GM23248 (cell line): Measurements from ENCODE around the gene NACC1. TPM values are rescaled to one million over a fixed set of nuclear protein-coding genes. Genes with fewer than 3 reads are reported as not detected.
"Not testable (repeated sequence)": the region's sequence is repeated elsewhere in the genome, so short reads cannot be mapped to it uniquely, and the experiment has no call there.

Experiments
- DNase-seq: peaks from one replicate; pipeline ENCODE4 v3.0.0-alpha.2; 2015
- H2AFZ ChIP-seq: fragments of 200-600 bp; sonication (generic); 2 replicates; pipeline ENCODE4 v1.6.1; 2016; ENCODE audit warnings: antibody characterized with exemption
- H3F3A ChIP-seq: fragments of 200-600 bp; sonication (generic); 2 replicates; pipeline ENCODE4 v1.6.1; 2016; ENCODE audit warnings: mild to moderate bottlenecking, antibody characterized with exemption, mixed run types; ENCODE audit not compliant: insufficient read depth
- H3K27ac ChIP-seq: fragments of 200-600 bp; sonication (generic); 2 replicates; pipeline ENCODE4 v1.5.1; 2016; ENCODE audit warnings: mild to moderate bottlenecking
- H3K27me3 ChIP-seq: fragments of 200-600 bp; sonication (generic); replicated peaks from 2 replicates; pipeline ENCODE4 v1.6.1; 2016; ENCODE audit warnings: mild to moderate bottlenecking; ENCODE audit not compliant: insufficient read depth
- H3K36me3 ChIP-seq: fragments of 200-600 bp; sonication (generic); 2 replicates; pipeline ENCODE4 v1.6.1; 2016; ENCODE audit warnings: low read depth, mild to moderate bottlenecking
- H3K4me1 ChIP-seq: fragments of 200-600 bp; sonication (generic); 2 replicates; pipeline ENCODE4 v1.6.1; 2016; ENCODE audit warnings: mild to moderate bottlenecking; ENCODE audit not compliant: insufficient read depth
- H3K4me2 ChIP-seq: fragments of 200-600 bp; sonication (generic); one replicate; pipeline ENCODE4 v1.6.1; 2016; ENCODE audit warnings: mild to moderate bottlenecking; ENCODE audit not compliant: unreplicated experiment
- H3K4me3 ChIP-seq: fragments of 200-600 bp; sonication (generic); 2 replicates; pipeline ENCODE4 v1.5.1; 2016; ENCODE audit warnings: mild to moderate bottlenecking
- H3K79me2 ChIP-seq: fragments of 200-600 bp; sonication (generic); 2 replicates; pipeline ENCODE4 v1.6.1; 2016; ENCODE audit warnings: mild to moderate bottlenecking; ENCODE audit not compliant: insufficient read depth
- H3K9ac ChIP-seq: fragments of 200-600 bp; sonication (generic); 2 replicates; pipeline ENCODE4 v1.6.1; 2016; ENCODE audit warnings: mild to moderate bottlenecking
- H3K9me2 ChIP-seq: fragments of 200-600 bp; sonication (generic); 2 replicates; pipeline ENCODE4 v1.6.1; 2016; ENCODE audit warnings: mixed run types, mild to moderate bottlenecking, moderate library complexity; ENCODE audit not compliant: insufficient read depth
- H3K9me3 ChIP-seq: fragments of 200-600 bp; sonication (generic); one replicate; pipeline ENCODE4 v1.6.1; 2017; ENCODE audit warnings: low read depth
- H4K20me1 ChIP-seq: fragments of 200-600 bp; sonication (generic); 2 replicates; pipeline ENCODE4 v1.6.0; 2016; ENCODE audit not compliant: insufficient read depth
- EZH2 ChIP-seq: fragments of 200-600 bp; sonication (generic); IDR thresholded peaks from 2 replicates; pipeline ENCODE4 v1.6.1; 2018; ENCODE audit warnings: antibody characterized with exemption, mild to moderate bottlenecking; ENCODE audit not compliant: insufficient read depth, poor library complexity, severe bottlenecking
- EZH2phosphoT487 ChIP-seq: fragments of 200-600 bp; sonication (generic); IDR thresholded peaks from 2 replicates; pipeline ENCODE4 v1.6.1; 2018; ENCODE audit warnings: antibody characterized with exemption, moderate library complexity, mild to moderate bottlenecking, low read depth; ENCODE audit not compliant: insufficient read depth
- WGBS, 2 experiments: methylation state at CpG; one replicate each; pipeline ENCODE4 v1.1.6; 2015 to 2017; ENCODE audit warnings: low lambda C conversion rate in 2 of 2, low coverage in 1 of 2; ENCODE audit errors: missing lambda C conversion rate in 2 of 2; 5-methylcytosine and 5-hydroxymethylcytosine counted together
- in situ Hi-C: fragments of 300-500 bp; cut with MboI; formaldehyde crosslinking; loops from 2 replicates; pipeline ENCODE4 v1.15.0; 2020
- polyA plus RNA-seq: library from polyadenylated mRNA; unstranded; fragments of >200 nt; fragmentation: Nextera tagmentation; extraction: Ambion mirVana; gene quantifications from 2 replicates; pipeline ENCODE4 v1.2.1, GENCODE V29; 2016
- total RNA-seq: library from RNA; depleted of rRNA; stranded (reverse); fragments of >200 nt; shearing (Covaris generic); gene quantifications from 2 replicates; pipeline ENCODE4 v1.2.3, GENCODE V29; 2014

The NACC1 gene
- total and polyA plus RNA-seq, 2 experiments from 2014 or later: 1.4 to 104 TPM

DNA sequence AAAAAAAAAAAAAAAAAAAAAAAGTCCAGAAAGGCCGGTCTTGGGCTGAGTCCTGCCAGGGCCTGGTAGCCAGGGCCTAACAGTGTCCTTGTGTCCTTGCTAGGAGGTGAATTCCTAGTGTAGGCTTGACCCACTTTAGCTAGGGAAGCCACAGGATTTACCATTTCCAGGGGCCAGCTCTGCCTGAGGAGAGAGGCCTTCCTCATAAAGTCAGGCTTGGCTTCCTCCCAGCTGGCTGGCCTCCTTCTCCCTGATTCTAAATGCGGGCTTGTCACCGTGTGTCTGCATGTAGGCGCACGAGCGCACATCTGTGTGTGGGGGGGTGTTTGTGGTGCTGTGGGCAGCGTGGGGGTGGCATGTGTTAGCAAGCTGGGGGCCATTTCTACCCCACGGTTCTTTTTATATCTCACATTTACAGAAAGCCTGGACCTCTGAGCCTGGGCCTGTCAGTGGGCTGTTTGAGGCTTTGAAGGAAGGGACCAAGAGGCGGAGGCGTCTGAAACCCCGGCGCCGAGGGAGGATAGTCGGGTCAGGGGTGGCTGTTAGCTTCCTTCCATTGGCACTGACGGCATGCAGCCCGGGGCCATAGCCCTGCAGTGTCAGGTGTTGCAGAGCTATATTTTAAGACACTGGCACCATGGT, 63.8 kb downstream of the NACC1 start:
- WGBS, 2 experiments: 48 to 53% methylated on average over 16 of the region's 16 CpGs
- Histone ChIP-seq H2AFZ (peak overlapping the region; percentile 48; the same call in 1 of the 2 replicates), H3K4me3 (no peak overlapping the region), H3F3A (no peaks in the 10 kb centered on the region), H3K4me1 (peaks cover 4% of the 10 kb centered on the region; the same call in 1 of the 2 replicates), H3K9ac (0 out of 2 replicates have a peak overlapping the region, but pooled peaks have one; percentile 30), H3K79me2 (no peaks in the 10 kb centered on the region), H3K27me3 (no peaks in the 10 kb centered on the region), H3K27ac (no peak overlapping the region), H3K9me3 (no peaks in the 10 kb centered on the region), H3K4me2 (peak overlapping the region; percentile 5), H3K9me2 (no peaks in the 10 kb centered on the region), H4K20me1 (no peaks in the 10 kb centered on the region), H3K36me3 (no peaks in the 10 kb centered on the region)
- DNase-seq: peak; percentile 67
- no peak for TF ChIP-seq EZH2phosphoT487
- TF ChIP-seq EZH2: no peak
- in situ Hi-C loops: no loop called here

DNA sequence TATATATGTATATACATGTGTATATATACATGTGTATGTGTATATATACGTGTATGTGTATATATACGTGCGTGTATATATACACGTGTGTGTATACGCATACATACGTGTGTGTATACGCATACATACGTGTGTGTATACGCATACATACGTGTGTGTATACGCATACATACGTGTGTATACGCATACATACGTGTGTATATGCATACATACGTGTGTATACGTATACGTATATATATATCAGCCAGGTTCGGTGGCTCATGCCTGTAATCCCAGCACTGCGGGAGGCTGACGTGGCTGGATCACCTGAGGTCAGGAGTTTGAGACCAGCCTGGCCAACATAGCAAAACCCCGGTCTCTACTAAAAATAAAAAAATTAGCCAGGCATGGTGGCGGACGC, 66.9 kb downstream of the NACC1 start:
- not testable (repeated sequence) for H3K9me3 ChIP-seq, H3K4me1 ChIP-seq
- 87 to 94% methylated on average over 21 to 23 of the region's 23 CpGs for WGBS, 2 experiments

DNA sequence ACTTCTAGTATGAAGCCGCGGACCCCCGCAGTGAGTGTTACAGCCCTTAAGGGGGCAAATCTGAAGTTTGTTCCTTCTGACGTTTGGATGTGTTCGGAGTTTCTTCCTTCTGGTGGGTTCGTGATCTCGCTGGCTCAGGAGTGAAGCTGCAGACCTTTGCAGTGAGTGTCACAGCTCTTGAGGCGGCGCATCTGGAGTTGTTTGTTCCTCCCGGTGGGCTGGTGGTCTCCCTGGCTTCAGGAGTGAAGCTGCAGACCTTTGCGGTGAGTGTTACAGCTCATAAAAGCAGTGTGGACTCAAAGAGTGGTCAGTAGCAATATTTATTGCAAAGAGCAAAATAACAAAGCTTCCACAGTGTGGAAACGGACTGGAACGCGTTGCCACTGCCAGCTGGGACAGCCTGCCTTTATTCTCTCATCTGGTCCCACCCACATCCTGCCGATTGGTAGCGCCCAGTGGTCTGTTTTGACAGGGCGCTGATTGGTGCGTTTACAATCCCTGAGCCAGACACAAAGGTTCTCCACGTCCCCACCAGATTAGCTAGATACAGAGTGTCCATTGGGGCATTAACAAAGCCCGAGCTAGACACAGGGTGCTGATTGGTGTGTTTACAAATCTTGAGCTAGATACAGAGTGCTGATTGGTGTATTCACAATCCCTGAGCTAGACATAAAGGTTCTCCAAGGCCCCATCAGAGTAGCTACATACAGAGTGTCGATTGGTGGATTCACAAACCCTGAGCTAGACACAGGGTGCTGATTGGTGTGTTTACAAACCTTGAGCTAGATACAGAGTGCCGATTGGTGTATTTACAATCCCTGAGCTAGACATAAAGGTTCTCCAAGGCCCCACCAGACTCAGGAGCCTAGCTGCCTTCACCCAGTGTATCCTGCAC, 67.9 kb downstream of the NACC1 start:
- H3F3A ChIP-seq, H3K79me2 ChIP-seq, H3K4me2 ChIP-seq, H3K9me3 ChIP-seq, H3K36me3 ChIP-seq, H3K9ac ChIP-seq, H3K9me2 ChIP-seq, H2AFZ ChIP-seq, in situ Hi-C loops, DNase-seq, H3K4me3 ChIP-seq, H4K20me1 ChIP-seq, H3K27ac ChIP-seq, H3K4me1 ChIP-seq, H3K27me3 ChIP-seq: not testable (repeated sequence)
- WGBS, 2 experiments: 70 to 71% methylated on average over 21 to 22 of the region's 22 CpGs

More for the DNA sequence above, 66.9 kb downstream of the NACC1 start:
- H3K9me2 ChIP-seq, H3K9ac ChIP-seq, in situ Hi-C loops, H3K27ac ChIP-seq, H3F3A ChIP-seq, H3K36me3 ChIP-seq, H2AFZ ChIP-seq, H3K79me2 ChIP-seq, DNase-seq, H3K27me3 ChIP-seq, H3K4me2 ChIP-seq, H4K20me1 ChIP-seq, H3K4me3 ChIP-seq: not testable (repeated sequence)

DNA sequence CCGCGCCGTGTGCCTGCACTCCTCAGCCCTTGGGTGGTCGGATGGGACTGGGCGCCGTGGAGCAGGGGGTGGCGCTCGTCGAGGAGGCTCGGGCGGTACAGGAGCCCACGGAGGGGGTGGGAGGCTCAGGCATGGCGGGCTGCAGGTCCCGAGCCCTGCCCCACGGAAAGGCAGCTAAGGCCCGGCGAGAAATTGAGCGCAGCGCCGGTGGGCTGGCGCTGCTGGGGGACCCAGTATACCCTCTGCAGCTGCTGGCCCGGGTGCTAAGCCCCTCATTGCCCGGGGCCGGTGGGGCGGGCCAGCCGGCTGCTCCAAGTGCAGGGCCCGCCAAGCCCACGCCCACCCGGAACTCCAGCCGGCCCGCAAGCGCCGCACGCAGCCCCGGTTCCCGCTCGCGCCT, 68.6 kb downstream of the NACC1 start:
- H3K27ac ChIP-seq, H3K4me1 ChIP-seq, H3K9ac ChIP-seq, H3F3A ChIP-seq, H3K9me3 ChIP-seq, DNase-seq, H3K27me3 ChIP-seq, in situ Hi-C loops, H3K4me2 ChIP-seq, H3K4me3 ChIP-seq, H3K36me3 ChIP-seq, H3K9me2 ChIP-seq, H2AFZ ChIP-seq, H4K20me1 ChIP-seq, H3K79me2 ChIP-seq: not testable (repeated sequence)
- WGBS, 2 experiments: 94 to 98% methylated on average over 14 to 38 of the region's 38 CpGs
